Hippocampal formation (tissue), 2 donors: ENCODE results near the gene IQCH.
"Not testable (repeated sequence)": the region's sequence is repeated elsewhere in the genome, so short reads cannot be mapped to it uniquely, and the experiment has no call there.

ENCODE experiments used
- DNase-seq, 2 donors: peaks; one replicate each; lab custom pipeline; 2025; lab: John Stamatoyannopoulos, UW

IQCH gene

DNA sequence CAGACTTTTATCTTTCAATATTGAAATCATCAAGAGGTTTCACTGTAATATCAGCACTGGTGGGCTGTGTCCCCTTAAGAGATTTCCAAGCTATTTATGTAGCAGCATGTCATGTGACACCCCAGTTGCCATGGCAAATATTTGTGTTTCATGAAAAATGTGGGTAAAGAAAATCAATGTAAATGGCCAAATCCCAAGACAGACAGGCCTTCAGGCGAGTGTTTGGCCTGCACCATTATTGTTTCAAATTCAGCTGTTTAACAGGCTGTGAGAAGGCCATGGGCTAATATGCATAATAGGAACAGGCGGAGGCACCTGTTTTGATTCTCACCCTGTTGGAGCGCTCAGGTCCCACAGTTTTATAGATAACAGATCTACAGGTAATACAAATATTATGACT is 104.2 kb downstream of the IQCH start:
- no peak for DNase-seq

DNA sequence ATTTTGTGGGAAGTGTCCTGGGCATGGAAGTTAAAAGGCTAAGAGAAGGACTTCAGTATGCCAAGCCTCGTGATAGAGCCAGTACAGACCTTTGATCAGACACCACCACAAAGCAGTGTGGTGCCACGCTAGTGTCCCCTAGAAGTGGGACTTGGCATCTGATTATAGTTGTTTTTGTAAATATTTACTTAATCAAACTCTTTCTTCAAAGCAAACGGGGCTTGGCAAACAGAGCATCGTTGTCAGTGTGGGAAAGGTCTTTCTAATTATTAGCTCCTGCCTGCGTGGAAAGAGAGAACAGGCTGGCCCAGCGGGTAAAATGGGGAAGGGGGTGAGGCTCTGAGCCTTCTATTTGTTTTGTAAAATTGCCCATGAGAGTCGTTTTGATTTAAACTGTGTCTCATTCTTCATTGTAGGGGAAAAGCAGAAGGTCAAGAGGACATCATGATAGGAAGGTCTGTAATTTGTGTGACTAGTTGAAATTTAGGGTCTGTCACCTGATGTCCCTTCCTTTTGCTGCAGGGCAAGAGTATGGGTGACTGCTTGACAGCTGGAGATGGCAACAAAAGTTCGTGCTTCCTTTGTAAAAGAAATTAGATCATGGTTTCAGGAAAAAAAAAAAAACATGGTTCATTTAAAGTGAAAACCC is 105.0 kb downstream of the IQCH start:
- DNase-seq: no peak

DNA sequence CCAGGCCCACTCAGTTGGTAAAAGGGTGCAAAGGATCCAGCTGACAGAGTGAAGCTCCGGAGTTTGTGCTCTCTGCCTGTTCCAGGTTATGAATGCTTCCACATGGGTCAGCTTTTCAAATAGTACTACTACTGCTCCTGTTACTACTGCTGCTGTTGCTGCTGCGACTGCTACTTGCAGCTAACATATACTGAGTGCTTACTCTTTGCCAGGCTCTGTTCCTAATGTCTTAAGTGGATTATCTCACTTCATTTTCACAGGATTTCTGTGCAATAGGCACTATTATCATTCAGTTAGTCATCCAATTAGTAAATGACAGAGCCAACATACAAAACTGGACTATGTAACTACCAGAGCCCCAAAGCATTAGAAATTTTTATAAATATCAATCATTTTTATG is 106.5 kb downstream of the IQCH start:
- no peak for DNase-seq

DNA sequence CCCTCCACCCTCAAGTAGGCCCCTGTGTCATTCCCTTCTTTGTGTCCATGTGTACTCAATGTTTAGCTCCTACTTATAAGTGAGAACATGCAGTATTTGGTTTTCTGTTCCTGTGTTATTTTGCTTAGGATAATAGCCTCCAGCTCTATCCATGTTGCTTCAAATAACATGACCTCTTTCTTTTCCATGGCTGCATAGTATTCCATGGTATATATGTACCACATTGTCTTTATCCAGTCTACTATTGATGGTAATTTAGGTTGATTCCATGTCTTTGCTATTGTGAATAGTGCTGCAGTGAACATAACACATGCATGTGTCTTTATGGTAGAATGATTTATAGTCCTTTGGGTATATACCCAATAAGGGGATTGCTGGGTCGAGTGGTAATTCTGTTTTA is 109.1 kb downstream of the IQCH start:
- DNase-seq: not testable (repeated sequence)

DNA sequence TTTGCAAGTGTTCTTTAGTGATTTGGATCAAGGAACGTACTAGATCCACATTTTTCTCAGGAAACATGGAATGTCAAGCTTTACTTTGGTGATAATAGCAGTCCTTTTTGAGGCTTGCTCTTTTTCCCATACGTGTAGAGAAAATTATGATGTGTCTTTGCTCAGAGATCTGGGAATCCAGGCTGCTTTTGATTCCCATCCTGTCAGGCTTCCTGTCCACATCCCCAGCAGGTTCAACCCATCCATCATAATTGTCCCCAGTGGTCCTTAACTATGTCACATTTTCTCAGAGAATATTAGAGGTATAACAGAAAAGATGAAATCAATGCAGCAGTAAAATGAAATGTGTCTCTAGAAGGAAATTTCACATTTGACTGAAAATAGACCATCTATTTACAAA is 111.4 kb downstream of the IQCH start:
- no peak for DNase-seq

DNA sequence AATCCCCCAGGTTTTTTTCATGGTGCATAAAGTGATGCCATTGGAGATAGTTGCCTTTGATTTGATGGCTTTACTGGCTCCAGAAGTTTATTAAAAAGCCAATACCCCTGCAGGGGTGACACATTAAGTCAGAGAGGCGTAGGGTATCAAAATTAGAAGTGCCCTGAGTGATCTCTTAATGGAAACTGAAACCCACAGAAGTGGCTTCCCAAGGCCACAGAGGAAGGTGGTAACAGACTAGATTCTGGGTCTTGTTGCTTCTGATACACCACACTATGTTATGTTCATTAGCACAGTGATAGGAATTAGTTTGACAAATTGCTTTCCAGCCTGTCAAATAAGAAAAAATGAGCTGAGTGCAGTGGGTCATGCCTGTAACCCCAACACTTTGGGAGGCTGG is 112.3 kb downstream of the IQCH start:
- DNase-seq: no peak

DNA sequence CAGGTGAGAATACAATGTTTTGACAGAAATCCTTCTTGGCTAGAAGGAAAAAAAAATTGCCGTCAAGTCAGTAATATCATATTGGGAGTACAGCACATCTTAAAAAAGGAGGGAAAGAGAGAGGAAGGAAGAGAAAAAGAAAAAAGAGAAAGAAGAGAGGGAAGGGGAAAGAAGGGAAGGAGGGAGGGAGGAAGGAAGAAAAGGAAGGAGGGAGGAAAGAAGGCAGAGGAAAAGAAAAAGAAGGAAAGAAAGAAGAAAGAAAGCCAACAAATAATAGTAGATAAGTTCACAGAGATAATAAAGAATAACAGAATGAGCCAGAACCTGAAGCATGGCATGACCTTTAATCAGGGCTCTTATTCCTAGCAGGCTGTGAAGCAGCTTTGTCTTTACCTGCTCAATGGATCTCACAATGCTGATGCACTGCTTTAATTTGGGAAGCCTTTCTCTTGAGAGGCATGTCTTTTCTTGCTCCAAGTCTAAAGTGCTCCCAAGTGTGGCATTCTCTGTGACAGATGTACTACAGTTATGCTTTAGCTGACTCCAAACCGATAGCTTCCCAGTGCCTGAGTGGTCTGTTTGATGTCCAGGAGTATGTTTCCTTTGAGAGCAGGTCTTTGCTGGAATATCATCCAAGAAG is 114.9 kb downstream of the IQCH start:
- DNase-seq: no peak

DNA sequence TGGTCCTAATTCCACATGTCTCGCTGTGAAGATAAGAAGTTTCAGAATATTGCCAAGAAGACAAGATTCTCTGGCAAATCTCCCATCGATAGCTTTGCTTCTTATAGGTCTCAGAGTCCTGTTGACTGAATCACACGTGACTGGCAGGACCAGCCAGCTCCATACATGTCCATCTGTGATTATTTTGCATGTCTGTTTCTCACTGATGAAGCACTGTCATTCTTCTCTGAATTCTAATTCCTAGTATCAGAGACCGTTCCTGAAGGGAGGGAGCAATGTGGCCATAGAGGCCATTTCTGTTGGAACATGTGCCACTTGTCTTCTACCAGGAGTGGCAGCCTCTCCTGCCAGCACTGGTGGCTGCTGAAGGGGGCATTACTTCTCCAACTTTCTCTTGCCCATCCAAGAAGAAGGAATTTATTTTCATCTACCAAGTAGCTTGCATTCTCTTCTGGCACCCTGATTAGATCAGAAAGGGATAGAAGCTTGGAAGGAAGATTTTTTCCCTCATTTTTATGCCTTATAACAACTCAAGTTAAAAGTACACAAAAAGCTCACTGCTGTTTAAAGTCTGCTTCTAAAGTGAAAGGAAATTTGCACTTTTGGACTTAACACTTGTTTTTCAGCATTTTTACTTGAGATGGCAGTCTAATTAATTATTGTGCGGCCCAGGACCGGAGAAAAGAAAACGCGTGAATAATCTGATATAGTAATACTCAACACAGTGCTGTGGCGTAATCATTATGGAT is 115.8 kb downstream of the IQCH start:
- no peak for DNase-seq

DNA sequence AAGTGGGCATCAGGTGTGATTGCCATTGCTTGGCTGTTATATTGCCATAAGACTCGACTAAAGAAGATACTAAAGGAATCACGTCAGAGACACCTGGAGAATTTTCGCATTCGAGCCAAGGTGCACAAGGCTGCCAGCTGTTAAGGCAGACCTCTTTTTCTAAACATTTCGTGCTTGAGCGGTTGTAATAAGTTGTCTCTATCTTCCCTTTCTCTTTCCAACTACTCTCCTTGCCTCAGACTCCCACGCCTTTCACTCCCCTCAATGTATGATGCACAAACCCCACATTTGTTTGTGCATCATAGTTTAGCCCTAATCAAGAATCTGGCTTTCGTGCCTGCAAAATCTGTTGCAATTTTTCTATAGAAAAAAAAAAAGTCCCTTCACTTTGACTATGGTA is 118.0 kb downstream of the IQCH start:
- DNase-seq: no peak

DNA sequence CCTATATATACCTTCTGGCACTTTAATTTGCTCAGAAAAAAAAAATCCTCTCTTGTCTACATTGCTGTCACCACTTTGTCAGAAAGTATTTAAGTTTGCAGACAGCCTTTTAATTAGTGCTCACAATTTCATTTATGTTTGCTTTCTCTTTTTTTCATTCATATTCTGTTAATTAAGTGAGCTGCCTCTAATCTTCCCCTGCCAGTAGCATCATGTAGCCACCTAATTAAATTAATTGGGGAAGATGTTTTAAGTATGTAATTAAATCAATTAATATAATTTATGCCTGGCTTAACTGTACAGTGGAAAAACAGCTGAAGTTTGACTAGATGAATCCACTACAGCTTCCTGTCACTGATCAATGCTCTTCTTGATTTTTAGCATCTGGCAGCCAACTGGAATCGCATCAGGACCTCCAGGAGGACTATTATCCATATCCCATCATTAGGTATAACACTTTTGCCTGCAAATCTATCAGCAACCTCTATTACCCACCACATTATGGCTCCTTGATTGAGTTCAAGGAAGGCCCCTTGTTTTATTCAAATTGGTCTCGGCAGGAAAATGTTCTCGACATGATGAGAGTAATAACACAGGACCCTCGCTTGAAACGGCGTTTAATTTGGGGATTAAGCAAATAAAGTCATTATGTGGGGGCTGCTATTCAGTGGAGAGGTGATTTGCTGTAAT is 118.5 kb downstream of the IQCH start:
- DNase-seq: no peak

DNA sequence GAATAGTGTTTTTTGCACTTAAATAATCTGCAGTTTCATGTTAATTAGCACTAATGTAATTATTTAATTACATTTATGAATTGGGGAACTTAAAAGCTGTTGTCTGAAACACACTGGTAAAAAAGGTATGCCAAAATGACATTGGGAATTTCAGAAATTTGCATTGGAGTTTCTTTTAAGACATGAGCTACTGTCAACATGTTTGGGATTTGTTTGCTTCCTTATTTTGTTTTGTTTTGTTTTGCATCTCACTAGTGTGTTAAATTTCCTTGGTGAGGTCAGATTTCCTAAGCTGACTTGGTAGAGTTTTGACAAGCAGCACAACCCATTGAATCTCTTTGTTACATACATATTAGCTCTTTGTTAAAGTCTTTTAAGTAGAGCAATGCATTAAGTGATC is 119.4 kb downstream of the IQCH start:
- no peak for DNase-seq

DNA sequence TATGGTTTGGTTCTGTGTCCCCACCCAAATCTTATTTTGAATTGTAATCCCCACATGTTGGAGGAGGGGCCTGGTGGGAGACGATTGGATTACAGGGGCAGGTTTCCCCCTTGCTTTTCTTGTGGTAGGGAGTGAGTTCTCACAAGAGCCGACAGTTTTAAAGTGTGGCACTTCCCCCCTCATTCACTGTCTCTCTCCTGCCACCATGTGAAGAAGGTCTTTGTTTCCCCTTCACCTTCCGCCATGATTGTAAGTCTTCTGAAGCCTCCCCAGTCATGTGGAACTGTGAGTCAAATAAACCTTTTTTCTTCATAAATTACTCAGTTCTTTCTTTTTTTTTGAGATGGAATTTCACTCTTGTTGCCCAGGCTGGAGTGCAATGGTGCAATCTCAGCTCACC is 124.9 kb downstream of the IQCH start:
- DNase-seq: no peak

DNA sequence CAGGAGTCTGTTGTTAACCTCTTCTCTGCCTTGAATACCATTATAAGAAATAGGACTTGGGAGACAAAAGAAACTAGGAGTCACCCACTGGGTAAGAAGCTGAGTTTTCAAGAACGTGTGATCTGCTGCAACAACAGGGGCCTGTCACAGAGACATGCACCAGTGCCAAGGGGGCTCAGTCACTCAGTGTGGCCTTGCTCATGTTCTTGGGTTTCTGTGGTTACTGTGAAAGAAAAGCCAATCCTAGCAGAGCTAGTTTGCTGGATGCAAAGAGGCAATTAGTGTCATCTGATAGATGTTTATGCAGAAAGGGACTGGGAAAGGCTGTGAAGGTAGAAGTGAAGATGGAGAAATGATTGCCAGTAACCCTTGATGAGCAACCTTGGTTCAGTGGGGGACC is 126.3 kb downstream of the IQCH start:
- no peak for DNase-seq

DNA sequence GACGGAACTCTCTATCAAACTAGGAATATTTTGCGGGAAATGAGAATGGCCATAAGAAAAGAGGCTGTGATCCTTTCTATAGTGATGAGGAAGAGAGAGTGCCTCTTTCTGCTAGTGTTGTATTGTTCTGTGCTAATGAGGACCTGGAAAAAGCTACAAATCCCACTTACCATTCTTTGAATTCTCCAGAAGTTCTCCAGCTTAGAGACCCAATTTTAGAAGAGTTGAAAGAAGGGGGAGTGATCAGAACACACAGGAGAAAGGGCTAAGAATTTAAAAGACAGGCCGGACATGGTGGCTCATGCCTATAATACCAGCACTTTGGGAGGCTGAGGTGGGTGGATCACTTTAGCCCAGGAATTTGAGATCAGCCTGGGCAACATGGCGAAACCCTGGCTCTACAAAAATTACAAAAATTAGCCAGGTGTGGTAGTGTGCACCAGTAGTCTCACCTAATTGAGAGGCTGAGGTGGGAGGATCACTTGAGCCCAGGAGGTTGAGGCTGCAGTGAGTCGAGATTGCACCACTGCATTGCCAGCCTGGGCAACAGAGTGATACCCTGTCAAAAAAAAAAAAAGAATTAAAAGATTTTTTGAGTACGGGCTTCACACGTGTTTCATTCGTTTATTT is 126.9 kb downstream of the IQCH start:
- no peak for DNase-seq

DNA sequence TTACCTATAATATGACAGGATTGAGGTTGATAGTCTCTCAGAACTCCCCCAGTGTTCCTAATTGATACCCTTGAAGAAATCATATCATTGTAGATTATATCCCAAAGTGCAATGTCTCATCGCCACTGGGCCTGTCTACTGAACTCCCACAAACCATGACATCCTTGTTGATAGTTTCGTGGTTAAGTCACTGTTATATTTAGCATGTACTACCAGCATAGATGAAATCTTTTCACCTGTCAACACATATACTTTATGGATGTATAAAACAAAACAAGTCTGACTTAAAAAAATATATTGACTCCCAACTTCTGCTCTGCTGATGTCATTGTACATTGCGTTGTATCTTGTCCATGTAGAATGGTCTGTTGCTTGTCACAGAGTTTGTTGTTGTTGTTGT is 128.1 kb downstream of the IQCH start:
- no peak for DNase-seq

DNA sequence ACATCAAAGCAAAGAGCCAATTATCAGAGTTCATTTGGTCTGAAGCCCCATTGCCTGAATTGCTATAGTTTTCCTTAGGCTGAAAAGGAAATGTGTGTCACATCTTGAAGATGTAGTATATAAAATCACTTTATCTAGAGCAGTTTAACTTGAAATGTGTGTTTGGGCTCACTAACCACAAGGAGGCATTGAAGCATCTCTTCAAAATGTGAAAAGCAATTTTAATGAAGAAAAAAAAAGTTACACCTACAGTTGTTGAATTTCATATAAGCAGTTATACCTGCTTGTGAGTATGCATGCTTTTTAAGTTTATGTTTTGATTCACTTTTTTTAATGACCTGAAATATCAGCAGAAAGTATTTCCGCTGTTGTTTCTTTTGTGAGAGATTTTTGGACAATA is 129.3 kb downstream of the IQCH start:
- DNase-seq: no peak

DNA sequence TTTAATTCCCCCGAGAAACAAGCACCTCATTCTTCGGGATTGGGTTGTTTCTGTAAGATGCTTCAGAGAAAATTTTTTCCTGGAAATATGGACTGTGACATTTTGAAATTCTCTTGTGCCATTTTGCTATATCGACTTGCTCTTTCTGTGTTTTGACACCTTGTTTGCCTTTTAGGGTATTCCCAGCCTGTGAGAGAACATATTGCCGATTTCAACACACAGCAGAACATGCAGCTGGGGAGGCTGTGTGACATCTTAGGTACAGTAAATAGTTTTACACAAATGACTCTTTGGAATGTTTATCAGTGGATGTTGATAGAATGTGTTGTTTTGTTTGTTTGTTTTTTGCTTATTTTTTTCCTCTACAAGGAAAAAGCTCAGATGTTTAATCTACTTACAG is 130.2 kb downstream of the IQCH start:
- DNase-seq: no peak

DNA sequence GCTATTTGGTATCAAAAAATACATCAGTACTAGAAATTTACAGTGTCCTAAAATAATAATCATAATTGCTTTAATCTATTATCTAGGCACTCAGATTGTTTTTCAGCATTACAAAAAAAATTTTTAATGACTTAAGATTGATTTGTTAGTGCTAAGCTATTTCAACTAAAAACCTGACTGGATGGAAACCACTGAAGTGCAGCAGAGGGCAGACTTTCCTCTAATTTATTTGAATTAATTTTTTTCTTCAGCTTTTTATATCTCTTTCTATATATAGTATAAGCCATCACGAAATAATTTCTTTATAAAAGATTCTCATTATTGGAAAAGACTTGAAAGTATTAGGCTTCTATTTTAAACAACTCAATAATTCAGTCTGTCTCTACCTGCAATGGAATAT is 131.4 kb downstream of the IQCH start:
- no peak for DNase-seq

DNA sequence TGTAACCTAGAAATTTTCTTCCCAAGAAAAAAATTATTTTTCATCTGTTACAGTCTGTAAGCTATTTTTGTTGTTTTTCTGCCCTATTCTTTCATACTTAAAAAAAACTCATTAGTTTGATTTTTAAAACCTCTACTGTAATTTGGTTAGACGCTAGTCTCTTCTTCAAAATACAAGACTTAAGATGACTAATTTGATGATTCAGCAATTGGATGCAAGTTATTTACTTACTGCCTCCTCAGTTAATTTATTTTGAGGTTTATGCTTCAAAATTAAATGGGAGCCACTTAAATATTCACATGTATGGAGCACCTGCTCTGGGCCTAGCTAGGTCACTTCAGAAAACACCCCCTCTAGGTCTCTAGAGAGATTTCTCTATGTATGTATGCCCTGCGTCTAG is 132.4 kb downstream of the IQCH start:
- no peak for DNase-seq

DNA sequence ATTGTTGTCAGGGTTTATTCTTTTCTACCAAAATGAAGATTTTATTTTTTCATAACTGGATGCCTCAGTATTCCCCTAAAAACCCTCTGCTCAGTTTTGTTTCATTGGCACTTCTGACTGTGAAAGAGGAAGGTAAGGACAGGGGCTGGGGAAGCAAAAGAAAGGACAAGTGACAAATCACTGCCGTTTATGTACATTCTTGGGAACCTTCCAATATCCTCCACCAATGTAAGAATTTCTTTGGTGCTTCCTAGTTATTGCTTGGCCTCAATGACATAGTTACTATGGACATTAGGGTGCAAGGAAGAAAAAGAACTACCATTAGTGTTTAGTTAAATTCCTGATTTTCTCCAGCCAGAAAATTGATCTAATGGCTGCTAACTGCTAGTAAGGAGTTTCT is 135.4 kb downstream of the IQCH start:
- DNase-seq: no peak

DNA sequence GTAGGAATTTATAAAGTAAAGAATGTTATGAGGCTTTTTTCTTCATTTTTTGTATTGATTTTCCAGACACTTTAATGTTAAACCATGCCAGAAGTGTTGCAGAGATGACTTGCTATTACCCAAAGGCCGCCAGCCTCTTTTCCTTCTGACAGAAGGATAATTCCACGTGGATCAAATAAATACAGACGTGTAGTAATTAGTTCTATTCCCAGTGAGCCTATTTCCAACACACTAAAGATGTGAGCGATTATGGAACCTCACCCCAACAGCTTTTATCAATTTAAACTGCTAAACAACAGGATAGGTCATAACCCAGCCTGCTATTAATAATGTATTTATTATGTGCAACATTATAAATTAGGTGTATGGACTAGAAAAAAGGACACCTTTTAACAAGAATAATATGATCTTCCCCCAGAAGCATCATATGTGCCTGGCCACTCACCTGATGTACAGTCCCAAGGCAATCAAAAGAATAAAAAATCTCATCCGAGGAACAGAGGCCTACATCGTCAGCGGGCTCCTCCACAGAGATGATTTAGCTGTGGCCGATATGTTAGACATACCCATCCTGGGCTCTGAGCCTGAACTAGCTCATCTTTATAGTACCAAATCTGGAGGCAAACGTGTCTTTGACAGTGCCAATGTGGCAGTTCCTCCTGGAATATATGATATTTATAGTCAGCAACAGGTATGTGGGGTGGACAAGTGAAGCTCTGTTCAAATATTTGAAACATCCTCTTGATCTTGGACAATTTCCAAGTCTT is 140.5 kb downstream of the IQCH start:
- no peak for DNase-seq

DNA sequence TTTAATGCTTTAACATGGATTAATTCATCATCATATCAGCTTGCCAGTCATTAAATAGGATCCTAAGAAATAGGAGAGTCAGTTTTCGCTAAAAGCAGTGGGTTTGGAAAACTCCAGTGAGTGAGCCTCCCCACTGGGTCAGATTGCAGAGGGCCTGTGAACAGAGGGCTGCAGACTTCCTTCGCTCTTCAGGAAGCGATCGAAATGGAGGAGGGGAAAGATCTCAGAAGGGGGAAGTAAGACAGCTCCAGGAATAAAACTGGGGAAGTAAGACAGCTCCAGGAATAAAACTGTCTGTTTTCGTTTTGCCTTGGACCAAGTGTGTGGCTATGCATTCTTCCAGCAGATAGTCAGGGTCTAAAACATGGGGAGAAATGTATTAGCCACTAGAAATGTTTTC is 141.5 kb downstream of the IQCH start:
- DNase-seq: peak in 1 of 2 donors; percentile 7
